Pancreas (tissue), 10 donors: ENCODE data around the gene LAIR2. TPM values are rescaled to one million over a fixed set of nuclear protein-coding genes. Genes with fewer than 3 reads are reported as not detected.
"Not testable (repeated sequence)": the region's sequence is repeated elsewhere in the genome, so short reads cannot be mapped to it uniquely, and the experiment has no call there.

Experiments
- ATAC-seq, 4 donors: fragments of 200-7000 bp; cut with Tn5 transposase; one replicate each; pipeline versions ENCODE4 v1.8.0 to v1.9.1; 2020; ENCODE audit warnings: mild to moderate bottlenecking in 4 of 4, moderate library complexity in 4 of 4
- DNase-seq, 6 donors: peaks; one replicate each; pipeline ENCODE4 v3.0.0-alpha.2; 2020
- FAIRE-seq: peaks from 2 replicates; lab custom pipeline; 2012; peaks lifted over from hg19 to GRCh38; lab: Jason Lieb, UNC
- H3K27ac ChIP-seq, 4 donors: fragments of 200-600 bp; sonication (generic); 1 replicate in 3 of 4; 2 replicates in 1 of 4; pipeline versions ENCODE4 v1.5.0 to v1.8.0; 2020
- H3K27me3 ChIP-seq, 4 donors: fragments of 200-600 bp; one replicate each; pipeline ENCODE4 v1.8.0; 2021
- H3K36me3 ChIP-seq, 3 donors: fragments of 200-600 bp; sonication (generic) in 1 of 3; one replicate each; pipeline versions ENCODE4 v1.5.0 to v1.8.0; 2020 to 2021
- H3K4me1 ChIP-seq, 3 donors: fragments of 200-600 bp; one replicate each; pipeline ENCODE4 v1.8.0; 2021
- H3K4me3 ChIP-seq, 4 donors: fragments of 200-600 bp; sonication (generic) in 2 of 4; one replicate each; pipeline versions ENCODE4 v1.5.0 to v1.8.0; 2020 to 2021
- H3K9me3 ChIP-seq, 4 donors: fragments of 200-600 bp; one replicate each; pipeline ENCODE4 v1.8.0; 2021
- CTCF ChIP-seq, 4 donors: fragments of 200-600 bp; sonication (generic) in 3 of 4; IDR thresholded peaks; one replicate each; pipeline versions ENCODE4 v1.5.0 to v1.8.0; 2021; ENCODE audit warnings: antibody characterized with exemption in 4 of 4
- WGBS, 2 donors: extraction: QIAGEN DNeasy Blood & Tissue Kit; methylation state at CpG; one replicate each; pipeline ENCODE4 v1.1.7; 2013; 5-methylcytosine and 5-hydroxymethylcytosine counted together
- intact Hi-C, 3 donors: fragments of 100-400 bp; cut with DNase I; formaldehyde crosslinking; loops; one replicate each; pipeline versions ENCODE4 v1.11.1 to v1.14.2; 2022
- polyA plus RNA-seq, 2 donors: library from polyadenylated mRNA; stranded (reverse); fragments of 200-250 nt; gene quantifications; one replicate each; pipeline ENCODE4 v1.2.3, GENCODE V29; 2013
- total RNA-seq, 6 donors: library from RNA; stranded (reverse); fragmentation: NEBNext Ultra II Directional in 4 of 6; extraction: Animal tissue kit (Norgen Biotek cat#: 25700) in 4 of 6; gene quantifications; one replicate each; pipeline versions ENCODE4 v1.2.1 to v1.2.4, GENCODE V29; 2021 to 2023
- donor health status: healthy with polysubstance abuse.
- donor health status: DM: no; HTN: no; CAD: no; lungs with moderate emphysema.
- donor health status: DM: no; HTN: no; CAD: no.
- donor health status: control.
- donor health status: control.
- donor health status: Bipolar disorder and iron deficiency.
- donor health status: DM: yes; HTN: yes; CAD: no.
- donor health status: DM: no; HTN: no; CAD: no.
- donor health status: DM: no; HTN: no; CAD: no.
- donor health status: DM: yes; HTN: yes; CAD: no.

Gene LAIR2
- total and polyA plus RNA-seq, 8 donors: not detected

GRCh38 chr19:54464630-54465425 lies 37.8 kb upstream of the LAIR2 start:
- 8 to 9% methylated on average over 63 to 87 of the region's 87 CpGs for WGBS, 2 donors
- FAIRE-seq: no peak

DNA sequence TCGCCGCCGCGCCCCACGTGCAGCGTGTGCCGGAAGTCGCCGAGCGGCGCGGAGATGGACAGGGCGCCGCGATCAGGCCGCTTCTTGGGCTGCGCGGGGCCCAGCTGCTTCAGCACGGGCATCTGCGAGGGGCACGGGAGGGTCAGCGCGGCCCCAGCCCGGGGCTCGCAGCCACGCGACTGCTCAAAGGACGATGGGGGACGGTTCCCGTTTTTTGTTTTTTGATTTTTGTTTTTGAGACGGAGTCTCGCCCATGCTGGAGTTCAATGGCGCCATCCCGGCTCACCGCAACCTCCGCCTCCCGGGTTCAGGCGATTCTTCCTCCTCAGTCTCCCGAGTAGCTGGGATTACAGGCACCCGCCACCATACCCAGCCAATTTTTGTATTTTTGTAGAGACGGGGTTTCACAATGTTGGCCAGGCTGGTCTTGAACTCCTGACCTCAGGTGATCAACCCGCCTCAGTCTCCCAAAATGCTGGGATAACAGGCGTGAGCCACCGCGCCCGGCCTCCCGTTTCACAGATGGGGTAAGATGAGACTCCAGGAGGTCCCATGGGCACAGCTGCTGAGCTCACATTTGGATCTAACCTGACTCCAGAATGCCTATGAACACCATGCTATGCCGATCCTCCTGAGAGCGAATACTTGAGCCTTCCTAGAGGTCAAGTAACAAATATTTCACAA lies 37.1 kb upstream of the LAIR2 start:
- peak in 3 of 6 donors; percentile 51 to 76 (median 63) for DNase-seq
- H3K9me3 ChIP-seq: no peaks in the 10 kb centered on the region
- no peak for TF ChIP-seq CTCF (IDR thresholded peaks at IDR 0.05)
- WGBS, 2 donors: 76 to 81% methylated on average over 42 to 49 of the region's 49 CpGs
- peak overlapping the region in 2 of 4 donors; percentile 97 to 99 for H3K27ac ChIP-seq
- H3K4me1 ChIP-seq: peaks cover 28 to 55% (median 36%) of the 10 kb centered on the region in 3 donors
- FAIRE-seq: no peak
- H3K4me3 ChIP-seq: peak overlapping the region in 2 of 4 donors; percentile 55 to 58
- no peaks in the 10 kb centered on the region for H3K27me3 ChIP-seq
- intact Hi-C loops: no loop called here
- ATAC-seq: no peak
- peaks cover 0 to 16% (median 9%) of the 10 kb centered on the region in 3 donors for H3K36me3 ChIP-seq

More at GRCh38 chr19:54464630-54465425, 37.8 kb upstream of the LAIR2 start:
- intact Hi-C loops: no loop called here
- ATAC-seq (peak; percentile 64 to 76 (median 66)), DNase-seq (peak; percentile 92 to 97 (median 95))
- peak overlapping the region; percentile 26 to 61 (median 56) for H3K4me3 ChIP-seq
- H3K36me3 ChIP-seq: peaks cover 0 to 24% (median 13%) of the 10 kb centered on the region in 3 donors
- peak overlapping the region; percentile 97 to 99 (median 99) for H3K27ac ChIP-seq
- H3K4me1 ChIP-seq: peaks cover 26 to 55% (median 37%) of the 10 kb centered on the region in 3 donors
- H3K27me3 ChIP-seq: no peaks in the 10 kb centered on the region
- no peaks in the 10 kb centered on the region for H3K9me3 ChIP-seq
- TF ChIP-seq CTCF (IDR thresholded peaks at IDR 0.05): no peak

DNA sequence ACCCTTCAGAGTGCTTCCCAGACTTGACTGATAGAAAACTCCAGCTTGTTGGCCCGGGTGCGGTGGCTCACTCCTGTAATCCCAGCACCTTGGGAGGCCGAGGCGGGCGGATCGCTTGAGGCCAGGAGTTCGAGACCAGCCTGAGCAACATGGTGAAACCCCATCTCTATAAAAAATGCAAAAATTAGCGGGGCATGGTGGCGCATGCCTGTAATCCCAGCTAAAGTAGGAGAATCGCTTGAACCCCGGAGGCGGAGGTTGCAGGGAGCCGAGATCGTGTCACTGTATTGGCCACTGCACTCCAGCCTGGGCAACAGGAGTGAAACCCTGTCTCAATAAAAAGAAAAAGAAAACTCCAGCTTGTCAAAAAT lies 36.5 kb upstream of the LAIR2 start:
- peaks cover 30 to 52% (median 38%) of the 10 kb centered on the region in 3 donors for H3K4me1 ChIP-seq
- peaks cover 0 to 11% (median 4%) of the 10 kb centered on the region in 3 donors for H3K36me3 ChIP-seq
- H3K9me3 ChIP-seq, FAIRE-seq, ATAC-seq, intact Hi-C loops, DNase-seq, H3K27me3 ChIP-seq, H3K4me3 ChIP-seq: not testable (repeated sequence)
- 96 to 97% methylated on average over 14 of the region's 14 CpGs for WGBS, 2 donors
- peak overlapping the region in 1 of 4 donors; percentile 97 for H3K27ac ChIP-seq

GRCh38 chr19:54469496-54469934 lies 33.1 kb upstream of the LAIR2 start:
- Histone ChIP-seq H3K4me1 (peaks cover 19 to 38% (median 28%) of the 10 kb centered on the region in 3 donors), H3K36me3 (no peaks in the 10 kb centered on the region), H3K27ac (peak overlapping the region in 2 of 4 donors; percentile 91 to 94), H3K4me3 (no peak overlapping the region), H3K9me3 (no peaks in the 10 kb centered on the region), H3K27me3 (no peaks in the 10 kb centered on the region)
- no peak for TF ChIP-seq CTCF (IDR thresholded peaks at IDR 0.05)
- ATAC-seq (no peak), FAIRE-seq (no peak), DNase-seq (peak in 4 of 6 donors; percentile 61 to 84 (median 76))
- WGBS, 2 donors: 37 to 41% methylated on average over 8 of the region's 8 CpGs
- intact Hi-C loops: no loop called here

DNA sequence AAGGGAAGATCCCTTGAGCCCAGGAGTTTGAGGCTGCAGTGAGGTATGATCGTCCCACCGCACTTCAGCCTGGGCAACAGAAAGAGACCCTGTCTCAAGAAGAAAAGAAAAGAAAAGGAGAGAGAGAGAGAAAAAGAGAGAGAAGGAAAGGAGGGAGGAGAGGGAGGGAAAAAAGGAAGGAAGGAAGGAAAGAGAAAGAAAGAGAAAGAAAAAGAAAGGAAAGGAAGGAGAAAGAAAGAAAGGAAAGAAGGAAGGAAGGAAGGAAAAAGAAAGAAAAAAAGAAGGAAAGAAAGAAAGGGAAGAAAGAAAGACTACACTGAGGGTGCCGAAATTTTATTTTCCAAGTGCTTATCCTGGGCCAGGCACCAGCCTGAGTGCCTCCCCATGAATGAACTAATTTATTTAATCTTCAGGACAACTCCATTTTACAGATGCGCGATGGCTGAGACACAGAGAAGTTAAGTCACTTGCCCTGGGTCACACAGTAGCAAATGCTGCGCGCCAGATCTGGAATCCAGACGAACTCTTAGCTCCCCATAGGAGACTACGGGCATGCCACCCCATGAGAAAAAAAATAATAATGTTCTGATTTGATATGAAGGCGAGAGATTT lies 32.2 kb upstream of the LAIR2 start:
- TF ChIP-seq CTCF (IDR thresholded peaks at IDR 0.05): no peak
- peak overlapping the region in 3 of 4 donors; percentile 62 to 94 (median 91) for H3K27ac ChIP-seq
- DNase-seq: no peak
- H3K4me1 ChIP-seq: peaks cover 19 to 38% (median 28%) of the 10 kb centered on the region in 3 donors
- H3K4me3 ChIP-seq: peak overlapping the region in 2 of 4 donors; percentile 43 to 50
- intact Hi-C loops: no loop called here
- no peaks in the 10 kb centered on the region for H3K36me3 ChIP-seq
- H3K27me3 ChIP-seq: no peaks in the 10 kb centered on the region
- no peak for FAIRE-seq
- no peaks in the 10 kb centered on the region for H3K9me3 ChIP-seq
- WGBS, 2 donors: 66 to 70% methylated on average over 10 of the region's 10 CpGs
- ATAC-seq: no peak
